NCI-H1436 (cell line): ENCODE data around the gene PPFIBP2.

Experiments
- DNase-seq: peaks from one replicate; lab custom pipeline; 2025; lab: John Stamatoyannopoulos, UW

Gene PPFIBP2

DNA sequence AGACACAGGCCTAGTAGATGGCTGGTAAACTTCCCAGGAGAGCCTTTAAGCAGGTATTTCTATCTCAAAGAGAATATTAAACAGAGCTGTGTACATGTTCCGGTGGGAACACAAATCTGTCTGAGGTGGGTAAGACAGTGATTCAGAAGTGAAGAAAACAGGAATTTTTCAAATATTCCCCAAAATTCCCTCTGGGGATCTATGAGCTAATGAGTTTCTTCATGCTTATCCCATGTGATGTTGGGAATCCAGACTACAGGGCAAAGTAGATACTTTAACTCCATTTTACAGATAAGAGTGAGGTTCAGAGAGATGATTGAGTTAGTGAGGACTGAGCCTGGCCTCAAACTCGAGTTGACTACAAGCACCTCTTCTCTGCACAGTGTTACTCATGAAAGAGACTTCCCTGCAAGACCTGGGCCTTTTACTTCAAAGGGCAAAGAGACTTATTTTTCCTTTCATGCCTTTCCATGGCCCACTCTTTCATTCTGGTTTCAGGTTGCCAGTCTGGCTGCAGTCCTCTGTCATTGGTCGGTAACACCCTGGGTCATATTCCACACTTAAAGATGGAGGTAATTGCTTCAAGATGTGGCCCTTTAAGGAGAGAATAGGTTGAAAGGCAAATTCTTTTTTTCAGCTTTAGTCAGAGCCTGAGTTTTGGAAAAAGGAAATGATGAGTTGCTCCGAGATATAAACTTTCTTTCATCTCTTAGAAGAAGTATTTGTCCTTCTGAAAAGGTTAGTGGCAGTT lies 89.4 kb downstream of the PPFIBP2 start:
- no peak for DNase-seq

DNA sequence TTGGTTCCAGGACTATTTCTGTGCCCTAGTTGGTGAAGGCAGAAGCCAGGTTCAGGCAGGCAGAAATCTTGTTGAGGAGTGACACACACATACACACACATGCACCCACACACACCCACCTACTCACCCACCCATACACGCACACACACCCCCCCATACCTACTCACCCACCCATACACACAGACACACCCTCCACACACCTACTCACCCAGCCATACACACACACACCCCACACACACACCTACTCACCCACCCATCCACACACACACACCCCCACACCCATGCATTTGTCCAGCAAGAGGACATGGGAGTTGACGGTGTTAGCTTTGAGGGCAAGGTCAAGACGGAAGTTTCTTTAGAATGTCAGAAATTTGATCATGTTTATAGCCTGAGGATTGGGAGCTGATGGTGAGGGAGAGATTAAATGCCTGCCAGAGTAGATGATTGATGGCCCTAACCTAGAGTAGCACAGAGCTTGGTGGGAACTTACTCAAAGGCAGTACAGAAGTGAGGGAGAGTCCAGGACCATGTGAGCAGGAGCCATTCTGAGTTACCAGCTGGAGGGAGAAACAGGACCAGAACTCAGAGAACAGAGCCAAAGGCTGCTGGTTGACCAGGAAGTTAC lies 90.6 kb downstream of the PPFIBP2 start:
- no peak for DNase-seq

DNA sequence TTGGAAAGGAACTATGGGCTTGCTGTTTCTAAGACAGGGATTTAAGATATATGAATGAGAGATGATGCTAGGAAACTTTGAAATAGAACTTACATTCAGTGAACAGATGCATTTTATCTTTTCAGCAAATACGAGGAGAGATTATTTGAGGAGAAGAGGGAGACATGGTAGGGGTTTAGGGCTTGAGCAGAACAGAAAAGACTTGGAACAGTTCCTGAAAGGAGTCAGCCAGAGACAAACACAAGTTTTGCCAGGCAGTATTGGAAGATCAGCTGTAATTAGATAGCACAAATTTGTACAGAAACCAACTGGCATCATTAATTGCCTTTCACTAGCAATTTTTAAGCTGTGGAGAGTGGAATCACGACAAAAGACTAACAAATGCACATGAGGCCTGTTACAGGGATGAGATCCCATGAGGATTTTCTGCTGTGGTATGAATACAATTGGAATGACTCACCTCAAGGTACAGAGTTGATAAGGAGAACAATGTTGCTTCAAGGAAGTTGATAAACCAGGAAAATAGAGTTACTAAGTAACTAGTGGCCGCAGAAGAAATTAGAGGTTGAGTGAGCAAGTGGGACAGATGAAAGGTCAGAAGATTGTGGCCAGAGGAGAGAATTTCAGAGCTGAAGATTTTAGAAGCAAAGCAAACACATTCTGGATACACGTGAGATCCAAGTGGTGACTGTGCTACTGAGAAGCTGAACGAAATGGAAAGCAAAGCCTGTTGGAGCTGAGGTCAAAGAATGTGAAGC lies 91.6 kb downstream of the PPFIBP2 start:
- DNase-seq: no peak

DNA sequence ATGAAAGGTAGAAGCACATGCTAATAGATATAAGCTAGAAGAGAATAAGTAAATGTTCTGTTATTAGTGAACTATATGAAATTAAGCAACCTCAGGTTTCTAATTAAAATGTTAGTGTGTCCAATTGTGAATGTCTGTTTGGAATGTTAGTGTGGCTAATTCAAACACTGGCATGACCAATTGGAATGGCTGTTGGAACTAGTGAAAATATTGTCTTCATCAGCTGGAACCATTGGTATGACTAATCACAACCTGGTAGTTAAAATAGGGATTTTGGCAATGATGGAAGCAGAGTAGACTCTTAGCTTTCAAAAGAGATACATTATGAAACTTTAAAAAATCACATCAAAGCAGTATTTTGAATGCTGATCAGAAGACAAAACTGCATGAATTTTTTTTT lies 92.7 kb downstream of the PPFIBP2 start:
- DNase-seq: no peak

DNA sequence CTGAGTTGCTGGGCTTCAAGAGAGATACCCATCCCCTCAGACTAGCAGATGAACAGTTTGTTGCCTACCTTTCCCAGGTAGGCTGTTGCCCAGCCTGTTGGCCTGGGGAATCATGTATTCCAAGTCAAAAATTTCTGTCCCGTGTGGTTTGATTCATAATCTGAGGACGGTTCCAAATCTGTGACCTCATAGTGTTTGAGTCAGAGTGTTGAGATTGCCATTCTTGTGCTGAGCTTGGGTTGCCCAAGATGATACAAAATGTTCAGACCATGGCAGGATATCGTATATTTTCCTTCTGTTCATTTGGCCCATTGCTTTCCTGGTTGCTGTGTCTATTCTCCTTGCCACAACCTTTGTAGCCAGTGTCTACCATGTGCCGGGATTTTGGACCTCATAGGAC lies 95.2 kb downstream of the PPFIBP2 start:
- no peak for DNase-seq

DNA sequence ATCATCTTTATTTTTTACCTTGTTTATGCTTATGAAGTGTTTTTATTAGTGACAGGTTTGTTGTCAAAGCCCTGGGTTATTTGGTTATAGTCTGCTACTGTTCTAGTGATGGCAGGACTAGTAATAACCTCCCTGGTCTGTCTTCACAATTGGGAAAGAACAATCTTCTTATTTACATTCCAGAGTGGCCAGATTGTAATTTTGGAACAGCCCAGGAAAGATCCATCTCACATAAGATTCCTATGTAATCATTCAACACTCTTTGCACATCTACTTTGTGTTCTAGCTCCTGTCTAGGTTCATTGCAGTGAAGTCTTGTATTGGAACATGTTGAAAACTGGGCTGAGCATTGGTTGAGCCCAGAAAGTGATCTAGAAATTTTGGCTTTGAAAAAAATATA lies 95.7 kb downstream of the PPFIBP2 start:
- DNase-seq: no peak

DNA sequence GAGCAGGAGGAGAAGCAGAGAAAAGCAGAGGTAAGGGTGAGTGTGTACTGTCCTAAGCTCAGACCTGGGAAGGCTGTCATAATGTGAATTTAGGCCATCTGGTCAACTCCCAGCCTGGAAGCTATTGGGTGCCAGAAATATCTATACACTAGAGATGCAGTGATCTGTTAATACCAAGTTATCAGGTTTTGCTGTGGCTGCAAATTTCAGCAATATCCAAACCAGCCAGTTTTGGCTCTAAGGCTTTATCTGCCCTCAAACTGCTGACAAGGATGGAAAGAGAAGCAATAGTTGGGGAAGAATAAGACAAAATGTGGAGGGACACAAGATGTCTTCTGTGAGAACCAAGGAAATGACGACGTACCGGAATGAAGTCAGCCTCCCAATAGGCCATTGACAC lies 96.6 kb downstream of the PPFIBP2 start:
- DNase-seq: no peak

DNA sequence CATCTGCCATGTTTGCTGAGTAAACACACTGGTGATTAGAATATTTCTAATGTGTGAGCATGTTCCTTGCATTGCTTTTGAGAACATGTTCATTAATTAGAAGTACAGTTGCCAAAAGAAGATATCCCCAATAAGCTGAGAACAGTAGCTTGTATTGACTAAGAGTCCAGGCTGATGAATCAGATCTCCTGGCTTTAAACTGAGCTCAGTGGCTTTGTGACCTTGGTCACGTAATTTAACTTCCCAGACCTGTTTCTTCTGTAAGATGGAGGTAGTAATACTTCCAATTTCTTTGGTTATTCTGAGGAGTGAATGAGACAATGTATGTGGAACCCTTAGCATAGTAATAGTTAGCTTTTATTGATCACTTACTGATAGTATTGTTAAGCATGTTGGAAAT lies 97.6 kb downstream of the PPFIBP2 start:
- no peak for DNase-seq

DNA sequence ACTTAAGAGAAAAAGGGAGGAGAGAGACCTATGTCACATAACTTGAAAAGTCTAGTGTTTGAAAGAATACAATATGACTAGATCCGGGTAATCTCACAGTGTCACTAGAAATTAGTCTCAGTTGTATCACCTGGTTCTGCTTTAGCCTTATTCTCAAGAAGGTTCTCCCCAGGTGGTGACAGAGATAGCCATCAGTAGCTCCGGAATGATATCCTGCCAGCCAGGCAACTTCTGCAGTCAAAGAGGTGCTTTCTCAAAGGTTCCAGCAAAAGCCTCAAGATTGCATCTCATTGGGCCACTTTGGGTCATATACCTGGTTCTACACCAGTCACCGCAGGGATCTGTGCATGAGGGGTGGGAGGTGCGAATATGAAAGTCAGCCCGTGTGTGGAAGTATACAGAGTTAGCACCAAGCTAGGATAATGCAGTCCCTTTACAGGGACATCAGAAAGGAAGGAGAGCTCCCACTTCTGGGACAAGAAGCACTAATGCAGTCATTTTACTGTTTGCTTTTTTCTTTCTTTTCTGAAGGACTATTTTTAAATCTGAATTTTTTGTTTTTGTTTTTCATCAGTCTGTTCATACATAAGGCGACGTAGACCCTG lies 98.4 kb downstream of the PPFIBP2 start:
- no peak for DNase-seq

DNA sequence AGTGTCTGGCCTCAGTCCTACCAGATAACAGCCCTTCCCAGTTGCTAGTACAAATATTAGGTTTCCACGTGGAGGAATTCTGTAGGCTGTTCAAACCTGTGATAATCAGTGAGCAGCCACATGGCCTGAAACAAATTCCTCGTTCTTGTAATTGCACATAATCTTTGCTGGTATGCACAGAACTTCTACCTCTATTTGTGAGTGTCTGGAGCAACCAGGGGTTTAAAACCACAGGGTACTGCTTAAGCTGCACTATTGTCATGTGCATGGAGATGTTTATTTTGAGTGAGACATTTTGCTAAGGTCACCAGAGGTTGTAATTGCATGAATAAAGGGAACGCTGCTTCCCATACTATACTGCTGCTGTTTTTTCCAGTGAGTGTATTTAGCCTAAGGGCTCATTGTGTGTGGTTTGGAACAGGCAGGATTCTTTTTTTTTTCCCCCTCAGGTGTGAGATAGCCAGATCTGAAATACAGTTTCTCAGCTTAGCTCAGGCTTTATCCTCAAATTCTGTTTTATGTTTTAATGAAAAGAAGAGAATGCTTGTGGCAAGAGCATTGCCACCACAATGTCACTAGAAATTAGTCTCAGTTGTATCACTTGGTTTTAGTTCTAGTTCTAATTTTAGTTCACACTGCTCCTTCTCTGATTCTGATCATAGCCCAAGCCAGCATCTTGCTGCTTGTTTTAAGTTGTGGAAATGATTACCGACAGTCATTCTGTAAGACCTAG lies 99.0 kb downstream of the PPFIBP2 start:
- no peak for DNase-seq

DNA sequence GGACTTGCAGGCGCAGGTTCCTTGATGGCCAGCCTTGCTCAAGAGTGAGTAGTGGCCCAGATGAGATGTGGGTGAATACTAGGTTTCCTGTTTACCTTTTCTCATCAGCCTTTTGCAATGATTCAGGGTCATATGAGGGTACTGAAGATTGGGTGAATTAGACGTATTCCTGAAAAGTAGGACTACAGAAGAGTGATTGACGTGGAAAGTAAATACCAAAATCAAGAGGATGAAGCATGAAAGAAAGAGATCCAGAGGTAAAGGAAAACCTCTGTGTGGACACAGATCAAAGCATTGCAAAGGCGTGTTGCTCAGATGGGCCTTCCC lies 99.6 kb downstream of the PPFIBP2 start:
- no peak for DNase-seq

DNA sequence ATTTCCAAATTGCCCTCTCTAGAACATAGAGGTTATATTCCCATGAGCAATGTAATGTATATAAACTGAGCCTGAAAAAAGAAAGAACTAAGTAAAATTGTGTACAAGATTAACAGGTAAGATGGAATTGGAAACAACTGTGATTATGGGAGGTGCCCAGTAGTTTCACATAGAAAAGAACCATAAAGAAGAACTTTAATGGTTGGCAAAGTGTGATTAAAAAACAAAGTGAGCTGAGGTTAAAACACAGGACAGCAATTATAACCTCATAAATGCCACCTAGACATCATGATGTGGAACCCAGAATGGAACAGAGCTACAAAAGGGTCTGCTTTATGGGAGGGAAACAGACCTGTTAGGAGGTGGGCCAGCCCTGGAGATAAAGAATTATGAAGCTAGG lies 100.9 kb downstream of the PPFIBP2 start:
- DNase-seq: no peak

DNA sequence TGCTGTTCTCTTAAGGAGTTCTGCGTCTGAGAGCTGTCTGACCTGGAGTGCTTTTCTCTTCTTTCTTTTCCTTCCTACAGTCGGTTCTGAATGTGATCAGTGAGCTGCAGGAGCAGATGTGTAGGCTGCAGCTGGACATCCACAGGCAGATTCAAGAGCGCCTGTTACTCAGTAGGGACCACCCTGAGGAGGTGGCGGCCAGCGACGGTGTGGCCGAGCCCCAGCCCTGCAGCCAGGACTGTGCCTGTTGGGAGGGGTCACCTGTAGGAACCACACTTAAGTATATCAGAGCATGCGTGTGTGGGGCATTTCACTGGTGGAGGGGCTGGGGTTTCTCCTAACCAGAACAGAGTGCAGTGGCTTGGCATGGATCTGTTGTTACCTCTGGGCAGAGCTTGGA lies 103.2 kb downstream of the PPFIBP2 start:
- DNase-seq: no peak

DNA sequence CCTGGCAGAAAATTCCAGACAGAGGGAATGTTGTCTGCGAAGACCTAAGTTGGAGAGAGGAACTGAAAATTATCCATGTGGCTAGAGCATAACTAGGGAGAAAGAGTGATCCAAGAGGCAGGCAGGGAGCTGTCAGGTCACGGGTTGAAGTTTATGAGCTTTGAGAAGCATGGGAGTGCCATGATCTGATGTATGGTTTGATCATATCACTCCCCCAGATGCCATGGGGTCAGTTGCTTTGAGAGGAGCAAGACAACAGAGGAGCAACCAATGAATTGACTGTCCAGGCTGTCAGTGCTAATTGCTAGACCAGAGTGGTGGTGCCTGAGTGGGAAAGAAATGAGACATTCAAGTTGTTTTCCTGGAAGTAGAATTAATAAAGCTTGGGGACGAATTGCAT lies 105.5 kb downstream of the PPFIBP2 start:
- no peak for DNase-seq

DNA sequence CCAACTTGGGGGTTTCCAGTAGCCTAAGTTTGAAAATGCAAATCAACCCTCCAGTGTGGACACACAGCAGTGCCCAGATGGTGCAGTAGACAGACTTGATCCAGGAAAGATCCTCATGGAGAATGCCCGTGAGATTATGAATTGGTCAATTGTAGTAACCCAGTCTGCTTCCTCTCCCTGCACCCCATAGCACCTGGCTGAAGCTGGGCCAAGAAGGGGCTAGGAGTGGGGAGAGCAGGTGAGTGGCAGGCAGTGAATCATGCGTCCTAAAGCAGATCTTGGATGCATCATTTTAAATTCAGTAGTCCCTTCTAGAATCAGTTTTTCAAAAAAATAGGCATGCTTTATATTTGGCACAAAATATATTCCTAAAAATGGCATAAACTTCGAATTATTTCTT lies 107.3 kb downstream of the PPFIBP2 start:
- DNase-seq: no peak

DNA sequence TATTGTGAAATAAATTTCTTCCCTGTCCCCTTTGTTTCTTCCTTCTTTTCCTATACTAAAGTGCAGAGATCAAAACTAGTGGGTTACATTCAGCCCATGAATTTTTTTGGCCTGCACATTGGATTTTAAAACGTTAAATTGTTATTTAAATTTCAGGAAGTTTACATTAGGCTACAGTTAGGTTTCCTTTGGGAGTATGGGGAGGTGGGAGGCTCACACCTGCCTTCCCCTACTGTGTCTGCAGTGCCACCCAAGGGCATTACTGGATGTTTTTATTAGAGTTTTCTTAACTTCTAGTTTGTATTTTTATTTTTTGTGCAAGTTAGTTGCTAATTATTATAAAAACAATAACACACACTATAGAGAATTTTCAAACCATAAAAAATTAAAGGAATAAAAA lies 107.8 kb downstream of the PPFIBP2 start:
- DNase-seq: no peak

DNA sequence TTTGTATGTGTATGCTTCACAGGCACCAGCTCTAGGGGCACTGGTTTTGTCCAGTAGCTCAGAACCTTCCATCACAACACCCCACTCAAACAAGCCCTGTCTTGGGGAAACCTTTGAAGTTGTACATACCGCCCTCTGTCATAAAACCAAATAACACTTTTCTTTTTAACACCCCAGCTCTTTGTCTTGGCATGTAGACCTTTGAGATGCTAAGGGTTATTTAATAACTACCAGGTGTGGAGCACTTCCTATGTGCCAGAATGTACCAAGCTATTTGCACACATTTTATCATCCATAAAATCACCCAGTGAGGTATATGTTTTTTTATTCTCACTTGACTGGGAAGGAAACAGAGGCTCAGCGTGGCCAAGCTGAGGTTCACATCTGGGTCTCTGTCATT lies 108.9 kb downstream of the PPFIBP2 start:
- no peak for DNase-seq

DNA sequence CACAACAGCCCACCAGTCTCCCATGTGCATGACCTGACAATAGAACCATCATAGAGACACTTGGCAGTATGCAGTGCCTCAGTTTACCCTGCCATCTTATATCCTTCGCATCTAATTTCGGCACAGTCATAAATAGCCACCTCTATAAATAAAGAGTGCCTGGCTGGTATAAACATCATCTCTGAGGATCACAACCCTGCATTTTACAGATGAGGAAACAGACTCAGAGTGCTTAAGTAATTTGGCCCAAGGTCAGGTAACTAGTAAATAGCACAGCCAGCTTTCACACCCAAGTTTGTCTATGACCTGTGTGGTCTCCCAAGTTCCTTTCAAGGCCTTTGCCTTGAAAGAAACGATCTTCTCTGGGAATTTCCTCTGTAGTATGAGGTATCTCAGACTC lies 114.9 kb downstream of the PPFIBP2 start:
- DNase-seq: no peak

DNA sequence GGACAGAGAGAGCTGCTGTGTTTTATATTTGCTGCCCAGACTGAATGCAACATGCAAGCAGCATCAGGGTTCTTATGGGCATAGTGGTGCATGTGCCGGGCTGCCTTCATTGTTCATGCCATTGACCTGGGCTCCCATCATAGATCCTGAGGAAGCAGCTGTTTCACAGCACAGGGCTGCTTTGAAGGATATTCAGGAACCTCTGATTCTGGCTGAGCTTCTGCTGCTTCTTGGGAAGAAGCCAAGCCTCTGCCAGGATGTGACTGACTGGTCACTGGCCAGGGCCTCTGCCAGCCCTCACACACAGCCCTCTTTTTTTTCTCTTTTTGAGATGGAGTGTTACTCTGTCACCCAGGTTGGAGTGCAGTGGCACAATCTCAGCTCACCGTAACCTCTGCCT lies 116.2 kb downstream of the PPFIBP2 start:
- no peak for DNase-seq

DNA sequence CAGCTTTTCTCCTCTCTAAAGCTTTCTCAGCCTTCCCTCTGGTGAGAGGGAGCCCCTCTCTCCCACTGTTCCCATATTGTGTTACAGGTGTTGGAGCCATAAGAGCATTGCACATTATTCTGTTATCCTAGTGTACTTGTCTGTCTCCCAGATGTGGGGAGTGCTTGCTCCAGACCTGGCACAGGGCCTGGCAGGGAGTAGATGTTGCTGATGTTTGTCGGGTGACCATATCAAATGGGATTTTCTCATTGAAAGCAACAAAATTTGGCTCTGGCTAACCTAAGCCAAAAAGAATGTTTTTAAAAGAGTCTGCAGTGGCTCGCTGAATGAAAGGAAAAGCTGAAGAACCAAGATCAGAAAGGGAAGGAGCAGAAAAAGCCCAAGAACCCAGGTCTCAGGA lies 118.4 kb downstream of the PPFIBP2 start:
- DNase-seq: no peak

DNA sequence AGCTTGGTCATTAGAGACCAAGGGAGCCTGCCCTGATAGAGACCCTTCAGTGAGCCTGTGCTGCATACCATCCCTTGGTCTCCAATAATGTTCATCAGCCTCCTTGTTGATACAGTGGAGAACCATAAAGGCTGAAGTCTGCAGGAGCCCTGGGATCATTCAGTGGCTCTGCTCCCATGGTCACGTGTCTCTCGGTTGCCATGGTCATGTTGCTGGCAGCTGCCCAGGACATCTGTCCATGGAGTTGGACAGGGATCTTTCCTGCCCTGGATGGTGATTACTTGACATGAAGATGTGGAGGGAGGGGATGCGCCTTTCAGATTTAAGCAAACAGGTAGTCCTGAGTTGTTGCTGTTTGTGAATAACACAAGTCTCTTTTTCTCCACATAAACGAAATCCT lies 121.3 kb downstream of the PPFIBP2 start:
- no peak for DNase-seq

DNA sequence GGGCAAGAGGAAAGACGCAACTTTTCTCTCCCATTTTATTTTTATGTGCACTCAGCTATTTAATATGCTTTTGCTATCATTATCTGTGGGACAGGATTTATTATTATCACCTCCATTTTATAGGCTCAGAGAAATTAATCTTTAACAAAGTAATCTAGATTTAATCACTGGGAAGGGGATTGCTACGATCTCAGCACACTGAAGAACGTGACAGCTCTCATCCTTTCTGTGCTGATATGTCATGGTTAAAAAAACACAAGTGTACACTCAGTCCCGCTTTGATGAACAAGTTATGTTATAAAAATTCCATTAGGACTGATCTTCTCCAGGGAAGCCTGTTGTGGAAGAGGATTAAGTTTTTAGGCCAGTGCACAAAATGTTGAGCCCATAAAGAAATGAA lies 121.9 kb downstream of the PPFIBP2 start:
- no peak for DNase-seq
